ENCODE results near the gene KLRC4. TPM values are rescaled to one million over a fixed set of nuclear protein-coding genes. Genes with fewer than 3 reads are reported as not detected.

The KLRC4 gene
- polyA plus RNA-seq, 3 donors: not detected

GRCh38 chr12:10366875-10367274 is 42.7 kb downstream of the KLRC4 start:
- H3K27ac ChIP-seq (ENCODE audit: low read depth in 1 of 2, low read length in 2 of 2): peak overlapping the region in 1 of 2 donors; percentile 21
- peak overlapping the region in 1 of 7 donors; percentile 32 for H3K27ac Mint-ChIP-seq
- peaks cover 25% of the 10 kb centered on the region for H3K4me1 Mint-ChIP-seq
- no peaks in the 10 kb centered on the region for H4K20me1 ChIP-seq (ENCODE audit: insufficient read depth, low read length)
- H3K4me1 ChIP-seq (ENCODE audit: control insufficient read depth in 1 of 2, insufficient read depth in 2 of 2, low read length in 2 of 2): peaks cover 34 to 40% of the 10 kb centered on the region in 2 donors
- H3K9me3 Mint-ChIP-seq: peaks cover 4 to 17% (median 8%) of the 10 kb centered on the region in 7 donors
- intact Hi-C loops (cut with micrococcal nuclease): no loop called here
- H3K36me3 Mint-ChIP-seq: no peaks in the 10 kb centered on the region
- H3K4me3 ChIP-seq (replicated peaks in 1 of 3; ENCODE audit: low read depth in 2 of 3, low read length in 3 of 3): no peak overlapping the region
- peaks cover 0 to 9% of the 10 kb centered on the region in 2 donors for H3K9me3 ChIP-seq (replicated peaks in 1 of 2; ENCODE audit: control insufficient read depth in 1 of 2, insufficient read depth in 1 of 2, low read length in 2 of 2)
- H3K79me2 ChIP-seq (ENCODE audit: insufficient read depth, low read length): no peaks in the 10 kb centered on the region
- no peak overlapping the region for H3K4me2 ChIP-seq (replicated peaks; ENCODE audit: extremely low read depth, low read length, poor library complexity, severe bottlenecking)
- no peaks in the 10 kb centered on the region for H3K36me3 ChIP-seq (replicated peaks in 1 of 2; ENCODE audit: control insufficient read depth in 1 of 2, insufficient read depth in 2 of 2, low read length in 2 of 2)
- H2AFZ ChIP-seq (ENCODE audit: insufficient read depth, low read depth, low read length, poor library complexity, severe bottlenecking): no peak overlapping the region
- H3K9ac ChIP-seq (ENCODE audit: insufficient read depth, low read length, poor library complexity, severe bottlenecking): no peak overlapping the region
- no peaks in the 10 kb centered on the region for H3K27me3 ChIP-seq (ENCODE audit: control insufficient read depth in 2 of 2, insufficient read depth in 2 of 2, low read length in 2 of 2)
- TF ChIP-seq CTCF (IDR thresholded peaks at IDR 0.05): no peak
- no peaks in the 10 kb centered on the region for H3K27me3 Mint-ChIP-seq (ENCODE audit: low read depth in 3 of 3)
- no peak overlapping the region for H3K4me3 Mint-ChIP-seq
- no peak for DNase-seq

- DNase-seq: peak in 2 of 3 donors; percentile 42 to 55
- peaks cover 4 to 17% (median 8%) of the 10 kb centered on the region in 7 donors for H3K9me3 Mint-ChIP-seq
- H3K4me1 ChIP-seq (ENCODE audit: control insufficient read depth in 1 of 2, insufficient read depth in 2 of 2, low read length in 2 of 2): peaks cover 26 to 30% of the 10 kb centered on the region in 2 donors
These were observed 43.7 kb downstream of the KLRC4 start for GRCh38 chr12:10365696-10366405.

More at GRCh38 chr12:10365696-10366405, 43.7 kb downstream of the KLRC4 start:
- 100% methylated on average over 1 of the region's 6 CpGs for WGBS (ENCODE audit: insufficient coverage)
- Histone ChIP-seq H3K4me2 (replicated peaks; ENCODE audit: extremely low read depth, low read length, poor library complexity, severe bottlenecking) (peak overlapping the region; percentile 75), H3K79me2 (ENCODE audit: insufficient read depth, low read length) (no peaks in the 10 kb centered on the region), H3K27me3 (ENCODE audit: control insufficient read depth in 2 of 2, insufficient read depth in 2 of 2, low read length in 2 of 2) (no peaks in the 10 kb centered on the region), H4K20me1 (ENCODE audit: insufficient read depth, low read length) (no peaks in the 10 kb centered on the region), H3K36me3 (replicated peaks in 1 of 2; ENCODE audit: control insufficient read depth in 1 of 2, insufficient read depth in 2 of 2, low read length in 2 of 2) (no peaks in the 10 kb centered on the region), H2AFZ (ENCODE audit: insufficient read depth, low read depth, low read length, poor library complexity, severe bottlenecking) (peak overlapping the region; percentile 96), H3K9me3 (replicated peaks in 1 of 2; ENCODE audit: control insufficient read depth in 1 of 2, insufficient read depth in 1 of 2, low read length in 2 of 2) (peaks cover 0 to 9% of the 10 kb centered on the region in 2 donors), H3K4me3 (replicated peaks in 1 of 3; ENCODE audit: low read depth in 2 of 3, low read length in 3 of 3) (peak overlapping the region; percentile 52 to 99 (median 91)), H3K27ac (ENCODE audit: low read depth in 1 of 2, low read length in 2 of 2) (peak overlapping the region in 1 of 2 donors; percentile 97), H3K9ac (ENCODE audit: insufficient read depth, low read length, poor library complexity, severe bottlenecking) (no peak overlapping the region)
- intact Hi-C loops (cut with micrococcal nuclease): no loop called here
- H3K4me3 Mint-ChIP-seq: no peak overlapping the region
- H3K4me1 Mint-ChIP-seq: peaks cover 15% of the 10 kb centered on the region
- TF ChIP-seq CTCF (IDR thresholded peaks at IDR 0.05): peak; percentile 42
- peak overlapping the region in 1 of 7 donors; percentile 32 for H3K27ac Mint-ChIP-seq
- no peaks in the 10 kb centered on the region for H3K36me3 Mint-ChIP-seq
- H3K27me3 Mint-ChIP-seq (ENCODE audit: low read depth in 3 of 3): no peaks in the 10 kb centered on the region
